ENCODE measurements around the gene MDH2.

MDH2 gene

GRCh38 chr7:76031964-76032363 is 15.9 kb upstream of the MDH2 start:
- DNase-seq (ENCODE audit: extremely low read depth, low read depth) = no peak
- no peak for TF ChIP-seq CTCF (IDR thresholded peaks at IDR 0.05; ENCODE audit: low read depth, low read length)

- DNase-seq (ENCODE audit: extremely low read depth, low read depth) = no peak
Observed at GRCh38 chr7:76037310-76037709, 10.6 kb upstream of the MDH2 start.

GRCh38 chr7:76040126-76040525 is 7.8 kb upstream of the MDH2 start:
- no peak for DNase-seq (ENCODE audit: extremely low read depth, low read depth)
- no peak for TF ChIP-seq CTCF (IDR thresholded peaks at IDR 0.05; ENCODE audit: low read depth, low read length)

More at GRCh38 chr7:76037310-76037709, 10.6 kb upstream of the MDH2 start:
- TF ChIP-seq CTCF (IDR thresholded peaks at IDR 0.05; ENCODE audit: low read depth, low read length) = no peak

GRCh38 chr7:76044375-76044865 is 3.5 kb upstream of the MDH2 start:
- no peak for DNase-seq (ENCODE audit: extremely low read depth, low read depth)
- TF ChIP-seq CTCF (IDR thresholded peaks at IDR 0.05; ENCODE audit: low read depth, low read length) = no peak

GRCh38 chr7:76047305-76047810 is 548 bp upstream of the MDH2 start:
- no peak for DNase-seq (ENCODE audit: extremely low read depth, low read depth)
- TF ChIP-seq CTCF (IDR thresholded peaks at IDR 0.05; ENCODE audit: low read depth, low read length) = no peak

GRCh38 chr7:76048668-76048988 is 722 bp downstream of the MDH2 start:
- no peak for DNase-seq (ENCODE audit: extremely low read depth, low read depth)
- TF ChIP-seq CTCF (IDR thresholded peaks at IDR 0.05; ENCODE audit: low read depth, low read length) = no peak; the same call in 1 of the 2 replicates

- DNase-seq (ENCODE audit: extremely low read depth, low read depth) = no peak
- no peak for TF ChIP-seq CTCF (IDR thresholded peaks at IDR 0.05; ENCODE audit: low read depth, low read length)
Observed at GRCh38 chr7:76049295-76049694, 1.4 kb downstream of the MDH2 start.

Measured in AG09319 (cell line).